RKO (cell line): ENCODE data around the gene CACNA1G.

Experiments used
- DNase-seq: peaks from one replicate; pipeline ENCODE4 v3.0.0-alpha.2; 2016; ENCODE audit warnings: low spot score

CACNA1G gene

DNA sequence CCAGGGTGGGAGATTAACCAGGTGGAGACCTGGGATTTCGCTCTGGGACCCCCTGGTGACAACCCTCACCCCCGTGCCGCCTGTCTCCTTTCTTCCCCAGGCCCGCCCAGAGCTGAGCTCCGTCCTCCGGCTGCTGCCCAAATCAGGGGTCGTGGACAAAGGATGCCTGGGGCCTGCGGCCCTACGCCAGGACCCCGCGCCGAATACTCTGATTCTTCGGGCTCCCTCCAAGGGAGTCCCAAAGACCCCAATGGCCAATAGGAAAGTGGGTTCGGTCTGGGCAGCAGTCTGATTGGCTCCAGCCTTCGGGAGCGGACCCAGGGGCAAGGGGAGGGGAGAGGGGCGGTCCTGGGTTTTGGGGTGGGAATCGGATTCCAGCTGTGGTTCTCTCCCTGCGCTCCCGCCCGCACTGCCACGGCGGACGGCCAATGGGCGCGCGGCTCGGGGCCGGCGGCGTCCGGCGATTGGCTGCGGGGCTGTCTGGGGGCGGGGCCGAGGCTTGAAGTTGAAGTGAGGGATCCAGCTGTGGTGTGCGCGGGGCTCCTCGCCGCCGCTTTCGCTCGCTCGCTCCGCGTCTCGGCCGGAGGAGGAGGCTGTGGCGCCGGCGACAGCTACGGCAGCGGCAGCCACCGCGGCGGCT is at the start of gene CACNA1G:
CACNA1G (plus strand) TSS at position 531 of the 640 bp plus-strand sequence. CDS start 745 bp downstream, outside the sequence.
- no peak for DNase-seq

DNA sequence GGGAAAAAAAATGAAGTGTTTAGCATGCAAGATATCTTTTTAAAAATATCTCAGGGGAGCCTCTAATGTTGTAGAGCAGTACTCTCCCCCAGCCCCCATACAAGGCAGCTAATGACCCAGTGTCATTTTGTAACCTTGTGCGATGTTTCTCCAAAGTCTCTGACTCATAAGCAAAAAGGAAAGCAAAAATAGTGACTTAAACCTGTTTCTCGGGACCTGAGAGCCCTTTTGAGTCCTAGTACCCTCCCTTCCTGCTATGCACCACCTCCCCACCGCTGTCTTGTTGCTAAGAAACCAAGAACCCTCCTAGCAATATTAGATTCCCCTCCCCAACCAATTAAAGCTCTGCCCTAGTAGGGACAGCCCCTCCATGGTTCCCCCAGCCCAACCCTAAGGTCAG is 49.5 kb upstream of the CACNA1G start:
- no peak for DNase-seq

DNA sequence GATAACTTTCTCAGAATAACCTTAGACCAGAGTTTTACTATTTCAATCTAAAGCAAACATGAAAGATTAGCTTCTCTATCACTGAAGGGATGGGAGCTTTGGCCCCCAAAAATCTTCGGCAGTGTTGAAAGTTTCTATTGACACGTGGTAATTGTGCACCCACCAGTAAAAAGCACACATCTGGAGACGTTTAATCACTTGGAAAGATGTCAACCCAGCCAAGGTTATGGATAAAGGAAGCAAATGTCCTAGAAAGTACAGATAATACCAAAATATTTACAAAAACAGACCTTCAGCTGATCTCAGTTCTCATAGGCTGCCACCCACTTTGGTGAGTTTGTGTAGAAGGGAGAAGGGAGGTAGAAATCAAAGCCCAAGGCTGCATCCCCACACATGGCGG is 47.0 kb upstream of the CACNA1G start:
- DNase-seq, result no peak

DNA sequence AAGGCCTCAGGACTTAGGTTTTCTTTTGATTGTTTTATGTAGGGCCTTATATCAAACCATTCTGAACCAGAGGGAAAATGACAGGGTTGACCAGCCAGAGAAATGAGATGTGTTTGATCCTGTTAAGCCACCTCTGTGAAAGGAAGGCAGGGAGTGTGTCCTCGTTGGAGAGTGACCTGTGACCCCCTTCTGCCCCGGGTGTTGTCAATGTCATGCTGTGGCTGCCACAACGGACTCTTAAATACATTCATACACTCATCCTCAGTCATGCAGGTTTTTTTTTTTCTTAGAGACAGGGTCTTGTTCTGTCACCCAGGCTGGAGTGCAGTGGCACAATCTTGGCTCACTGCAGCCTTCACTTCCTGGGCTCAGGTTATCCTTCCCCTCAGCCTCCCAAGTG is 46.1 kb upstream of the CACNA1G start:
- no peak for DNase-seq

DNA sequence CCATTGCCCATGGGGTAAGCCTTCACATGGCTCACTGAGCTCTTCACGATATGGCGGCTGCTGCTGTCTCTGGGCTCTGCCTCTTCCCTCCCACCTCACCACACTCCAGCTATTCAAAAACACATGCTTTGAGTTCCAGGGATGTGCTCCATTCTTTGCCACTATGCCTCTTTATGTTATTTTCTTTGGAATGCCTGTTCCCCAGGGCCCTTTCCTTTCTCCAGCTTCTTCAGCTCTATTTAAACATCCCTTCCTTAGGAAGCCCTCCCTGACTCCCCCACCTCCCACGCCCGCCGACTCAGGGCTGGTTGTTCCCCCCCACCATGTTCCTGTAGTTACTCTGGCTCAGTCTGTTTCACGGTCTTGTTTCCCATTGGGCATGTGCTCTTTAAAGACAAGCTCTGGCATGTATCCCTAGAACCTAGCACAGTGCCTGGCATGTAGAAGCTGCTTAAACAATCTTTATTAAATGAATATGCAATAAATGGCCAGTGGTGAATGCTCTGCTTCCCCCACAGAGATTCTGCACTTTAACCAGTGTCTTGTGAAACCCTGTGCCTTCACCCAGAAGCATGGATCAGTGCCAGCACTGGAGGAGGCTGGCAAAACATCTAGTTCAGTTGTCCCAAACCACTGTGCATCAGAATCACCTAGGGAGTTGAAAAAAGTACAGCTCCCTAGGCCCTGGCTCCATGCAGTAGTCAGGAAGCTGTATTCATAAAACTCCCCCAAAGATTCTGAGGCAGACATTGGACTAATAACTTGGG is 45.4 kb upstream of the CACNA1G start:
- DNase-seq, result no peak

DNA sequence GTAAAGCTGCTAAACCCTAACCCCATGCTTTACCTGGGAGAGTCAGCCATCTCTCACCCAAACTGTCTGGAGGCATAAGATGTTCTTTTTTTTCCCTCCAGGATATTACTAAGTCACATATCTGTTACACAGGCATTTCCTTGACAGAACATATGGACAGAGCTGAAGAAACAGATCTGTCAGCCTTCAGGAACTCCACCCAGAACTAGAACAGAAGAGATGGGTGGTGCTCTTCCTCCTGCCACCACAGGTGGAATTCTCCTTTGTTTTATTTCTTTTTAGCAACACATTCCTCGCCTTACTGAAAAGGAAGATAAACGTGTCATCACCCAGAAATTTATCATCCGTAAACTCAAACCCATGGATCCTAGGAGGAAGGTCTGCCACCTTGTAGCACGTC is 43.5 kb upstream of the CACNA1G start:
- DNase-seq, result no peak

DNA sequence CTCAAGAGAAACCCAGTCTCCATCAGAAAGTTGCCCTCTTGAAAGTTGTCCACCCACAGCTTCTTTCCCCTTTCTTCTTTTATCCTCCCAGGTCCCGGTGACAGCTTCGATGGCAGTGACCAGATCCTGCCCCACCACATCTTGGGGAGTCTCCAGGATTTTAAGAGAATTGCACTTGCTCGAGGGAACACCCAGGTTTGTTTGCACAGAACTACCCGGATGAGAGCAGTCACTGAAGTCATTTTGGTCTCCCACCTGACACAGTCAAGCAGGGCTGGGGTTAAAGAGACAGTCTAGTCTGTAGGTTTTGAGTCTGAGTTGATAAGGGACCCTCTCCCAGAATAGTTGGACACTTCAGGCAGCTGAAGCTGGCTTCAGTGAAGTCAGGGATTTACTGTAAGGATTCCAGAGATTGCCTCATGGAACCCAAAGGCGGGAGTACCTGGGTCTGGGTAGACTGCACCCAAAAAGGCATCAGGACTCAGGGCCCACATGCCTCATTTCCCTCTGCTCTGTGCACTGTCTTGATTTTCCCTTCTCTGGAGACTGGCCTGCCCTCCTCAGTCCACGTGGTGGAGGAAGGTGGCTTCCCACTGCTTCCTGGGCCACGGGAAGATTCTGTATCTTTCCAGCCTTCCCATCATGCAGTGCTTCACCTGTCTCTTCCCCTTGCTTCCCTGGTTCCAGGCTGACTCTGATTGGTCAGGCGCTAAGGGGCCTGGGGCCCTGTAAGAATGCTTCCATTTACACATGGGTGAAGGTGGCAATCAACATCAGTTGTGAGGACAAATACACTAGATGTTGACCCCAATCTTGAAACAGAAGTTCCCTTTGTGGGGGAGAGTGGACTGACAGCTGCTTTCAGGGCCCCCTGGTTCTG is 42.8 kb upstream of the CACNA1G start:
- no peak for DNase-seq

DNA sequence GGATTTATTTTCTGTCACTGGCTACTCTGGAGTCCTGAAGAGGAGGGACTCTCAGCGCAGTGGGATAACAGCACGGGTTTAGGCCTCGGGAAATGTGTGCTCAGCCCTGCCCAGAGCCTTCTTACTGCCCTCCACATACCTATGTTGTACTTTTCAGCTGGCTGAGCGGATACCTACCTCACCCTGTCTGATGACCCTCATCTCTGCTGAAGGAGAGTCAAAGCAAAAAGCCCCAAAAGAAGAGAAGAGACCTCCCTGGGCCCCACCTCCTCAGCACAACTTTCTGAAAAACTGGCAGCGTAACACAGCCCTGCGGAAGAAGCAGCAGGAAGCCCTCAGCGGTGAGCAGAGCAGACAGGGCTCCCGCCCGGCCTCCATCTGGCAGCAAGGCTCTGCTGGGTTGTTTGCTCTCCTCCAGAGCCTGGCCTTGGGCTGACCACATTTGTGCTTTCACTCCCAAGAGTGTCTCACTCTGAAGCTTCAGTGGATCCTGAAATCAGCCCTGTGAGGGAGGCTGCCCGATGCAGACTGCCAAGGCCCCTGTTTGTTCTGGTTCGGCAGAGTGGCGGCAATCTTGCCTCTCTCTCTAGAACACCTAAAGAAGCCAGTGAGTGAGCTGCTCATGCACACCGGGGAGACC is 42.0 kb upstream of the CACNA1G start:
- DNase-seq, result no peak

DNA sequence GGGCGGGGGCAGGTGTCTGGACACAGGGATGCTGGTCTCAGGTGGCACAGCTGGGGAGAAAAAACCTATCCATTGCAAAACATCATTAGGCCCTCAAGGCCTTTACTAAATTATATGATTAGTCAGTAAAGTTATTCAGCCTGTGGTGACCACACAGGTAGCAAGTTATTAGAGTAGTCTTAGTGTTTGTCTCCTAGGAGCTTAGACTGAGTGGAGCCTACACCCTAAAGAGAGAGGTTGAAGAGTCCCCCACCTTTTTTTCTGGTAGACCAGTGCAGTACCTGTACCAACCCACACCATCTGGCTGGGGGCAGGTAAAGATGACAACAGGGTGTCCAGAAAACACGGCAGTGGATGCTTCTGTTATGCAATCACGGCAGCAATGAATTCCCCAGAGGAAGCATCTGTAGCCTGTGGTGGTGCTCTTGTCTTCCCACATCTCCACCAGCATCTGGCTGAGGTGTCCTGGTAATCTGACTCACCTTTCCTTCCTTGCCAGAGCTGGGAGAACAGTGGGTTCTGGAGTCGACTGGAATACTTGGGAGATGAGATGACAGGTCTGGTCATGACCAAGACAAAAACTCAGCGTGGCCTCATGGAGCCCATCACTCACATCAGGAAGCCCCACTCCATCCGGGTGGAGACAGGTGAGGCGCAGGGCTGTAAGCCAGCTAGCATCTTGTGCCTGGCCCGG is 41.2 kb upstream of the CACNA1G start:
- DNase-seq, result no peak

DNA sequence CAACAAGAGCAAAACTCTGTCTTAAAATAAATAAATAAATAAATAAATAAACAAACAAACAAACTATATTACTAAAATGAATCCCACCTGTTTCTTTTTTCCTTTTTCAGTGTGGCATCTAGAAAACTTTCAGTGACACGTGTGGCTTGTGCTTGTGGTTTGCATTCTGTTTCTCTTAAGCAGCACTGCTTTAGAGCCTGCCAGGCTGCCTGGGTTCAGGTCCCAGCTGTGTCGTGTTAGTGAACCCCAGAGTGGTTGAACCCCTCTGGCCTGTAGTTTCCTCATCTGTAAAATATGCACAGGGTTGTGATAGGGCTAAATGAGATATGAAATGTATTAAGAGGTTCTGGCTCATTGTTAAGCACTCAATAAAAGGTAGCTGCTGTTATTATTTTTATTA is 40.0 kb upstream of the CACNA1G start:
- DNase-seq, result no peak

DNA sequence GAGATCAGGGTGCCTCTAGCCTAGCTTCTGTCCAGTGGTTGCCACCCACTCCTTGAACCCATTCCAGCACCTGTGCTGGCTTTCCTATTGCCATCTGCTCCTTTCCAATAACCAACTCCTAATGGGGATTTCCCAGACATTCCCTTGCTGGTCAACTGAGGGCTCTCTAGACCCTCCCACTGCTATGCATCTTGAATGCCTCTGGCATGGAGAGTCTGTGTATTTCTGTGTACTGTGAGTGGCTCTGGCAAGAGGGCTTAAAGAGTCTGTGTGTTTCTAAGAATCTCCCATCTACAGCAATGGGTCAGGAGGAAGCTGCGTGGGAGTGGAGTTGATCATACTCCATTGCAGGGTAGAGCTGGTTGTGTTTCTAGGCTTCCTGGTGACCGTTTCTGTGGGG is 39.0 kb upstream of the CACNA1G start:
- no peak for DNase-seq

DNA sequence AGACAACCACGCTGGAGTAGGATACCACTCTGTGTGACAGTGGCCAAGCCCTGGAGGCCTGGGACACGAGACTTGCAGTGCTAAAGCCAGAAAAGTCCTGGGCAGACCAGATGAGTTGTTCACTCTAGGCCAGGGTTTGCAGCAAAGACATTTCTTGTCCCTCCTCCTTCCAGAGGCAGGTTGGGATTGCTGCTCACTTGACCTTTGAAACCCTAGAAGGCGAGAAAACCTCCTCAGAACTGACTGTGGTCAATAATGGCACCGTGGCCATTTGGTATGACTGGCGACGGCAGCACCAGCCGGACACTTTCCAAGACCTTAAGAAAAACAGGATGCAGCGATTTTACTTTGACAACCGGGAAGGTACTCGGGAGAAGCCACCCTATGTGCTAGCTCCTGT is 37.7 kb upstream of the CACNA1G start:
- DNase-seq, result no peak

DNA sequence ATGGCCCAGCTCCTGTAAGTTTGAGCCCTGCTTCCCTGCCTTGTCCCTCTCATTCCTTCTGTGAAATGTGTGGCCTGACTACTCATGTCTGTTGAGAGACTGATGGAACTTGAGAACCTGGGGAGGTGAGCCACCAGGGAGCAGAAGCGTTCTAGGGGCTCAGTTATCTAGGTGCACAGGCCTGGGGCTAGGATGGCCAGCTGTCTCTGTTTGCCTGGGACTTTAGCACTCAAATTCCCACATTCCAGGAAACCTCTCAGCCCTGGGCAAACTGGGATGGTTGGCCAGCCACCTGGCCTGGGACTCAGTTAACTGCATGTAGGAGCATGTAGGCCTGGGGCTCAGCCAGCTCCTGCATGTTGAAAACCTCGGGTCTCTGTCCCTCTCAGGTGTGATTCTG is 37.3 kb upstream of the CACNA1G start:
- DNase-seq, result no peak

DNA sequence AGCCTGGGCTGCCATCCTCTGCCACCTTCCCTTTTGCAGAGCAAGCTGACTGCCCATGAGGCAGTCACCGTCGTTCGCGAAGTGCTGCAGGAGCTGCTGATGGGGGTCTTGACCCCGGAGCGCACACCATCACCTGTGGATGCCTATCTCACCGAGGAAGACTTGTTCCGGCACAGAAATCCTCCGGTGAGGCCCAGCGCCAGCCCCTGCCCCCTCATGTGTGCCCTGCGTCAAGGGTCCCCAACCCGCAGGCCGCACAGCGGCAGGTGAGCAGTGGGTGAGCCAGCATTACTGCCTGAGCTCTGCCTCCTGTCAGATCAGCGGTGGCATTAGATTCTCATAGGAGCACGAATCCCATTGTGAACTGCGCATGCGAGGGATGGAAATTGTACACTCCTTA is 35.7 kb upstream of the CACNA1G start:
- no peak for DNase-seq

DNA sequence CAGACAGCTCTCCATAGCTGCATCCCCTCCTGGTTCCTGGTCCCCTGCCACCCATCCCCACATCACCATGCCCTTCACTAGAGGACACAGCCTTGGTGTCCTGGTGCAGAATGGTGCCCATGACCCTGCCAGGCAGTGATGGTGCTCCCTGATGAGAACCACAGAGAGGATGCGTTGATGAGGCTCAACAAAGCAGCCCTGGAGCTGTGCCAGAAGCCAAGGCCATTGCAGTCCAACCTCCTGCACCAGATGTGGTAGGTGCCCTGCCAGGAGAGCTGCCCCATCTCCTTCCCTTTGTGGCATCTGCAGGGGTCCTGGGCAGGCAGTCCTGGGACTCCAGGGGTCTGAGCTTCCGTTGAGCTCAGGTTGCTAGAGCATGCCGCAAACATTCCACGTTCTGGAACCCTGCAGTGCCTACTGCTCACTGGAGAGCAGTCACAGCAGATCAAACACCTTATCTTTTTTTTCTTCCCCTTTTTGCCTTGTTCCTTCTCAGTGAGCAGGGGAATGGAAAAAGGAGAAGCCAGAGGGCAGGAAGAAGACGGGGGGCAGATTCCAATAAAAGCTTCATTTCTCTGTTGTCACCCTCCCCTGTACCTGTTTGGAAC is 33.3 kb upstream of the CACNA1G start:
- no peak for DNase-seq

DNA sequence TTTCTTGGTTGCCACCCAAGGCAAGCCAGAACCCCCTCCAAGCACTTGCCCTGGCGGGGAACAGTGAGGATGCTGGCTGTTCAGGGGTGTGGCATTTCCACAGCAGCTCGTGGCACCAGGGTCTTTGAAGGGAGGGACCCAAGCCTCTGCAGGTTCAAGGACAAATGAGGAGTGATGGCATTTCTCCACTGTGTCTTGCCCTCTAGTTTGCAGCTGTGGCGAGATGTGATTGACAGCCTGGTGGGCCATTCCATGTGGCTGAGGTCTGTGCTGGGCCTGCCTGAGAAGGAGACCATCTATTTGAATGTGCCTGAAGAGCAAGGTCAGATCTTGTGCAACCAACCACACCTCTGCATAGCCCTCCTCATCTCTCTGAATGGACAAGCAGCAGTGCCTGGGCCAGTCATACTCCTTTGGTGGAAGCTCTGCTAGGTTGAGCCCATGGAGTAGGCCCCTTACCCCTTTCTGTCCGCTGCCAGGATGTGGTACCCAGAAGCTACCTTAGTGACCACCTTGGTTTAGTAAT is 32.5 kb upstream of the CACNA1G start:
- no peak for DNase-seq

DNA sequence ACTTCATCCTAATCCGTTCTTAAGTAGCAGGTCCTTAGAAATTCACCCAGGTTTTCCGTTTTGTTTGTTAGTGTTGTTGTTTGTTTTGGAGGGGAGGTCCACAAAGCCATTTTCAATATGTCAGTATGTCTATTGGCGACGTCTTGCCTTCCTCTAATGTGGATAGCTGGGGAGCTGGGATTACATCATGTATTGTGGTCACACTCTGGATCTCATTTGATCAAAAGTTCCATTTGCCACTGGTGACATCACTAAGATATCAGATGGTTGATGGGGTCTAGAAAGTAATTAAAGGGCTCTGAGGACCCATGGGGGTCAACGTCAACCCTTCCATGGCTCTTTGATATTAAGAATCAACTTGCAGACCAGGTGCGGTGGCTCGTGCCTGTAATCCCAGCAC is 30.7 kb upstream of the CACNA1G start:
- DNase-seq, result no peak

DNA sequence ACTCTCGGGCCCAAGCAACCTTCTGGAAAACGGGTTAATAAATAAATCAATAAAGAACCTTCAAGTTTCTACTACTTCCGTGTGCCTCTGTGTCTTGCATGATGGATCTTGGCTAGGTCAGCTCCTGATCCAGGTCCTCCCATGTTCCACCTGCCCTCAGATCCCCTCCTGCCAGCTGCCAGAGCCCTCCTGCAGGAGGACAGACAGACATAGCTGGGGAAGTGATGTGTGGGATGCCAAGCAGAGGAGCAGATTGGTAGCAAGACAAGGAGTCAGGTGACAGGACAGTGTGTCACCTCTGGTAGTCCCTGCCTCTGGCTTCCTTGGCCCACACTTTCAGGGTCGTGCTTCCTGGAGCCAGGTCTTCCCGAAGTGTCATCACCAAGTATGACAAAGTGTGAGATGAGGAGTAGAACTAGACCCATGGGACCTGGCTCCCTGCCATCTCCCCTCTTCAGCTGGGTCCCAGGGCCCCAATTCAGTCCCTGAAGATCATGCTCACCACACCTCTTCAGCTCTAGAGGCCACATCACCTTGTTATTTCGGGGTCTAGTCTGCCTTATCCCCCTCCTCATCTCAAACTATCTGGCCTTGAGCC is 29.0 kb upstream of the CACNA1G start:
- no peak for DNase-seq

DNA sequence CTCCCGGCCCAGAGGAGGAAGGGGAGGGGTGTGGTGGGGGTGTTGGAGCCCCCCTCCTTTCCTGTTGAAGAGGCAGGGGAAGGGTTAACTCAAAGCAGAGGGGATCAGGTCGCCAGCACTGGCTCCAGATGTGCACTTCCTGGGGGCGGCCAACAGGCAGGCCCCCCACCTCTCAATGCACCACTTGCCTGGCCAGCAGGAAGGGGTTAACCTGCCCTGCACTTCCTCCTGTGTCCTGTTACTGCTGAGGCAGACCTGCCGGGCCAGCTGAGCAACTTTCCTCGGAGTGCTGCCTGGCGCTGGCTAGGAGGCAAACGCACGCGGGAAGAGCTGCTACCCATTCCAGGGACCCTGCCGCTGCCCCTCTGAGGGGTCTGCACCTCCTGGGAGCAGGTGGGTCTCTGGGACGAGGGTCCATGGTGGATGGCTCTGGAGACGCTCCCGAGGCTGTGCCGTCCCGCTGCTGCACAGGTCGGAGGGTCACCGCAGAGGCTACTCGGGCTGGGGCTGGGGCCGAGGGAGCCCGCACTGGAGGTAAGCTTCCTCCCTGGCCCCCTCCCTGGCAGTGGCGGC is 28.0 kb upstream of the CACNA1G start, which contains the start of gene EPN3:
EPN3 (plus strand) TSS at position 284 of the 573 bp plus-strand sequence. CDS start 3,822 bp downstream, outside the sequence.
- no peak for DNase-seq

DNA sequence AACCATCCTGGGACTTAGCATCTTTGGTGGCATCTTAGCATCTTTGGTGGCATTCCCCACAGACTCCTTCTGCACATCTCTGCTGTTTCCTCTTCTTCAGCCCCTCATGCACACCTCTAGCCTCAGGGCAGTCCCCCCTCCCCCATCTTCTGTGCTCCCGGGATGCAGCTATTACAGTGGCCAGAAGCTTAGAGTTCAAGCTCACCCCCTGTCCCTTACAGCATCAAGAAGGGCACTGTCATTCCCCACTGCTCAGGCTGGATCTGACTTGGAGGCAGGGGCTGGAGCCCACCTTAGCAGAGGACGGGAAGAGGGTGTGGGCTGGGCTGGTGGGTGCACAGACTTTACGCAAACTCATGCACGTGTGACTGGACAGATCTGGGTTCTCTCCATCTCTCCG is 27.3 kb upstream of the CACNA1G start:
- DNase-seq, result no peak
